Chondrocyte (in vitro differentiated cells): ENCODE measurements around the gene FNBP1. TPM values are rescaled to one million over a fixed set of nuclear protein-coding genes. Genes with fewer than 3 reads are reported as not detected.

ENCODE experiments used
- DNase-seq: peaks from one replicate; pipeline ENCODE4 v3.0.0; 2021; ENCODE audit warnings: mixed read lengths, low spot score
- H3K27ac Mint-ChIP-seq: one replicate; pipeline ENCODE4 v1.8.0; 2021; ENCODE audit warnings: mild to moderate bottlenecking, moderate library complexity, mixed read lengths; ENCODE audit not compliant: unreplicated experiment
- H3K27me3 Mint-ChIP-seq: 2 replicates; pipeline ENCODE4 v1.8.0; 2021; ENCODE audit warnings: low read depth, mixed read lengths
- H3K36me3 Mint-ChIP-seq: 2 replicates; pipeline ENCODE4 v1.8.0; 2021; ENCODE audit warnings: low read depth, mixed read lengths
- H3K4me1 Mint-ChIP-seq: 2 replicates; pipeline ENCODE4 v1.8.0; 2021; ENCODE audit warnings: low read depth, mild to moderate bottlenecking, mixed read lengths
- H3K4me3 Mint-ChIP-seq: one replicate; pipeline ENCODE4 v1.8.0; 2021; ENCODE audit warnings: mild to moderate bottlenecking, moderate library complexity, mixed read lengths; ENCODE audit not compliant: unreplicated experiment
- H3K9me3 Mint-ChIP-seq: 2 replicates; pipeline ENCODE4 v1.8.0; 2021; ENCODE audit warnings: low read depth, mixed read lengths
- CTCF ChIP-seq: fragments of 200-600 bp; sonication (generic); IDR thresholded peaks from 2 replicates; pipeline ENCODE4 v1.5.0; 2021; ENCODE audit warnings: antibody characterized with exemption, mild to moderate bottlenecking, moderate library complexity
- total RNA-seq: library from RNA; stranded (reverse); gene quantifications from 3 replicates; pipeline ENCODE4 v1.2.1, GENCODE V29; 2021

FNBP1 gene
- total RNA-seq, 1 donor from 2014 or later = 61.2 TPM

- H3K27me3 Mint-ChIP-seq = no peaks in the 10 kb centered on the region
- H3K27ac Mint-ChIP-seq = peak overlapping the region; percentile 66
- H3K9me3 Mint-ChIP-seq = no peaks in the 10 kb centered on the region
- peak; percentile 94 for TF ChIP-seq CTCF
- peak overlapping the region; percentile 33 for H3K4me3 Mint-ChIP-seq
- peaks cover 12% of the 10 kb centered on the region for H3K36me3 Mint-ChIP-seq
- DNase-seq = no peak
- peaks cover 47% of the 10 kb centered on the region for H3K4me1 Mint-ChIP-seq
These were observed 157.3 kb downstream of the FNBP1 start for GRCh38 chr9:129885670-129886106.

DNA sequence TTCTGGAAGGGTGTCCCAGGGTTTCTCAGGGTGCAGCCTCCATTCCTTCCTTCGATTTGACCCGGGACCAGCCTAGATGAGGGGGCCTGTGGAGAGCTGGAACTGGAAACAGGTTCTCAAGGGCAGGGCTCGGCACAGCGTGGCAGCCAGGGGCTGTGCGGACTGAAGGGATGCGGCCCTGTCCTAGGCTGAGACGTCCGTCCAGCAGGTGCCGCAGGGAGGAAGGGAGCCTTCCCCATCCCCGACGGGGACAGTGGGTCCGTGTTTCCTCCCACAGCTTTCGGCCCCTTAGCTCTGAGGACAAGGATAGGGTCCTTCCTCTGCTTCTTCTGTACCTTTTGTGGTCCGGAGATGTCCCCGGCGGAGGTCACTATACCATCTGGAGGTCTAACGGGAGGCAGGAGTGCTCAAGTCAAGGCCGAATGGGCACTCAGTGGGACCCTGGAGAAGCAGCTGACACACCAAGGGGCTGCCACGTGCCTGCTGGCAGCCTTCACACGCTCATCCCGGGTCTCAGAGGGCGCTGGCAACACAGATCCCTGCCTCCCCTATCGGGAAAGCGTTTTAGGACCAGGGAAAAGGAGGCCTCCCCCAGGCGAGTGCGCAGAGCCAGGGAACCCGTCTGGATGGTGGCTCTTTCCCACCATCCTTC, 157.8 kb downstream of the FNBP1 start:
- TF ChIP-seq CTCF = no peak
- Mint-ChIP-seq H3K9me3 (no peaks in the 10 kb centered on the region), H3K4me3 (no peak overlapping the region), H3K27me3 (no peaks in the 10 kb centered on the region), H3K36me3 (peaks cover 13% of the 10 kb centered on the region), H3K27ac (peak overlapping the region; percentile 66), H3K4me1 (peaks cover 47% of the 10 kb centered on the region)
- DNase-seq = no peak

DNA sequence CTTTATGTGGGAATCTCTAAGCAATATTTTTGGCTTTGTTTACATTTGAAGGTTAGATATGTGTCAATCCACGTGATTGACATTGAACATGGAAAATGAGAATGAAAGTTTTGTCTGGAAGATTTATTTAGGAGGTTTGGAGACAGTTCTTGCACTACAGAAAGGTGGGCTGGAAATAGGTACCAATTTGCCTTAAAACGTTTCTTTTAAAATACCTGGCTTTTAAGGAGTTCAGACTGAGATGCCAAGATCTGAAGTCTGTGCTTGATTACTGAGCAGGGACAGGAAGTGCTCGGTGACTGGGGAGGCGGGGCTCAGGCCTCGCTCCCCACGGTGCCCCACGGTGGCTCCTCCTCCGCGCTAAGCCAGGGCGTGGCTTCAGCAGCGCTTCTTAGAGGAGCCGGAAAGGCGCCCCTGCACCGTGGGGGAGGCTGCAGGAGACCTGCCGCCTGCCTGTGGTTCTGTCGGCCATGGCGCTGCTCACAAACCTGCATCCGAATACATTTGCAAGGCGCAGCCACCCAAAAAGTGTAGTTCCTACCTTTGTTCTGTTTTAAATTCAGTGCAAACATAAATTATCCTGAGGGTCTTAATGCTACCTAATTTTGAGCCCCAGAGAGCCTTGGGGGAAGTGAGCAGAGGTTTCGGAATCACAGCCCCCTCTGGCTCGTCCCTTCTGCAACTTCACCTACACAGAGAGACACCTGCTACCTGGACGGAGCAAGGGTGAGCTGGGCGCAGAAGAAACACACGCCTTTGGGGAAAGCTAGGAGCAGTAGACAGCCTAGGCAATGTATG, 158.6 kb downstream of the FNBP1 start:
- H3K27ac Mint-ChIP-seq = peak overlapping the region; percentile 61
- H3K9me3 Mint-ChIP-seq = no peaks in the 10 kb centered on the region
- no peak for TF ChIP-seq CTCF
- DNase-seq = no peak
- no peaks in the 10 kb centered on the region for H3K27me3 Mint-ChIP-seq
- peak overlapping the region; percentile 21 for H3K4me3 Mint-ChIP-seq
- H3K4me1 Mint-ChIP-seq = peaks cover 47% of the 10 kb centered on the region
- peaks cover 10% of the 10 kb centered on the region for H3K36me3 Mint-ChIP-seq

- peaks cover 10% of the 10 kb centered on the region for H3K36me3 Mint-ChIP-seq
- no peak for DNase-seq
- H3K9me3 Mint-ChIP-seq = no peaks in the 10 kb centered on the region
- TF ChIP-seq CTCF = no peak
- no peaks in the 10 kb centered on the region for H3K27me3 Mint-ChIP-seq
- H3K4me3 Mint-ChIP-seq = no peak overlapping the region
- no peak overlapping the region for H3K27ac Mint-ChIP-seq
- peaks cover 28% of the 10 kb centered on the region for H3K4me1 Mint-ChIP-seq
These were observed 161.3 kb downstream of the FNBP1 start for GRCh38 chr9:129881547-129882324.
